ENCODE data around the gene SLC18B1.

DNA sequence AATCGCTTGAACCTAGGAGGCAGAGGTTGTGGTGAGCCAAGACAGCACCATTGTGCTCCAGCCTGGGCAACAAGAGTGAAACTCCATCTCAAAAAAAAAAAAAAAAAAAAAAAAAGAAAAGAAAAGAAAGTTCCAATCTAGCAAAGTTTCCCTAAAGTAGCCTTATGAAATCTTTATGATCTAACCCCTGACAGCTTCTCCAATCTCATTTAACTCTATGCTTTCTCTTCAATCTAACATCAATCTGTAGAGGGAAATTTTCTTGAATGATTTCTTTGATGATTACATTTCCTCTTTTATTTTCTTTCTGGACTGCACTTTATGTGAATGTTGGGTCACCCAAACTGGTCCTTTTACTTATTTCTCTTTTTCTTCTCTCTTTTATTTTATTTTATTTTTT is 2.2 kb upstream of the SLC18B1 start:
- TF ChIP-seq, protein P1, sequence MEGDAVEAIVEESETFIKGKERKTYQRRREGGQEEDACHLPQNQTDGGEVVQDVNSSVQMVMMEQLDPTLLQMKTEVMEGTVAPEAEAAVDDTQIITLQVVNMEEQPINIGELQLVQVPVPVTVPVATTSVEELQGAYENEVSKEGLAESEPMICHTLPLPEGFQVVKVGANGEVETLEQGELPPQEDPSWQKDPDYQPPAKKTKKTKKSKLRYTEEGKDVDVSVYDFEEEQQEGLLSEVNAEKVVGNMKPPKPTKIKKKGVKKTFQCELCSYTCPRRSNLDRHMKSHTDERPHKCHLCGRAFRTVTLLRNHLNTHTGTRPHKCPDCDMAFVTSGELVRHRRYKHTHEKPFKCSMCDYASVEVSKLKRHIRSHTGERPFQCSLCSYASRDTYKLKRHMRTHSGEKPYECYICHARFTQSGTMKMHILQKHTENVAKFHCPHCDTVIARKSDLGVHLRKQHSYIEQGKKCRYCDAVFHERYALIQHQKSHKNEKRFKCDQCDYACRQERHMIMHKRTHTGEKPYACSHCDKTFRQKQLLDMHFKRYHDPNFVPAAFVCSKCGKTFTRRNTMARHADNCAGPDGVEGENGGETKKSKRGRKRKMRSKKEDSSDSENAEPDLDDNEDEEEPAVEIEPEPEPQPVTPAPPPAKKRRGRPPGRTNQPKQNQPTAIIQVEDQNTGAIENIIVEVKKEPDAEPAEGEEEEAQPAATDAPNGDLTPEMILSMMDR (conservative IDR thresholded peaks at IDR 0.05; ENCODE audit: low read length), result no peak
- TF ChIP-seq EZH2phosphoT487 (IDR thresholded peaks at IDR 0.05; ENCODE audit: borderline replicate concordance), result no peak

All from Loucy (cell line).